GM21737 (cell line): Measurements from ENCODE around the gene EPB41.

Experiments used
- ATAC-seq: cut with Tn5 transposase; IDR thresholded peaks from one replicate; pipeline ENCODE4 v1.9.1; 2021; ENCODE audit warnings: mild to moderate bottlenecking, moderate library complexity; ENCODE audit not compliant: unreplicated experiment

The EPB41 gene

GRCh38 chr1:29162025-29162424, 247.7 kb downstream of the EPB41 start:
- no peak for ATAC-seq

GRCh38 chr1:29162476-29163138, 248.2 kb downstream of the EPB41 start:
- ATAC-seq, result no peak

- no peak for ATAC-seq
Observed at GRCh38 chr1:29164588-29164987, 250.2 kb downstream of the EPB41 start.

GRCh38 chr1:29166291-29166878, 252.0 kb downstream of the EPB41 start:
- ATAC-seq, result no peak

- ATAC-seq, result no peak
Observed at GRCh38 chr1:29167904-29168303, 253.5 kb downstream of the EPB41 start.
